ENCODE measurements around the gene SUGCT. TPM values are rescaled to one million over a fixed set of nuclear protein-coding genes. Genes with fewer than 3 reads are reported as not detected.

Gene SUGCT
- total and polyA plus RNA-seq, 7 donors = 2.4 to 7.3 (median 3.2) TPM

GRCh38 chr7:40629891-40630290, 495.1 kb downstream of the SUGCT start:
- Histone ChIP-seq H3K27me3 (ENCODE audit: insufficient read depth in 3 of 3, low read length in 2 of 3) (no peaks in the 10 kb centered on the region), H3K9me3 (no peaks in the 10 kb centered on the region), H3K27ac (no peak overlapping the region), H3K4me1 (no peaks in the 10 kb centered on the region), H3K36me3 (ENCODE audit: insufficient read depth in 1 of 2, low read depth in 1 of 2) (no peaks in the 10 kb centered on the region), H3K4me3 (no peak overlapping the region)
- intact Hi-C loops (cut with DNase I) = no loop called here
- no peak for ATAC-seq
- DNase-seq = no peak
- WGBS, 3 donors = 86 to 95% (median 89%) methylated on average over 5 of the region's 5 CpGs
- no peak for TF ChIP-seq CTCF (IDR thresholded peaks at IDR 0.05)

- Histone ChIP-seq H3K9me3 (no peaks in the 10 kb centered on the region), H3K4me1 (no peaks in the 10 kb centered on the region), H3K4me3 (no peak overlapping the region), H3K27ac (no peak overlapping the region), H3K27me3 (ENCODE audit: insufficient read depth in 3 of 3, low read length in 2 of 3) (no peaks in the 10 kb centered on the region), H3K36me3 (ENCODE audit: insufficient read depth in 1 of 2, low read depth in 1 of 2) (no peaks in the 10 kb centered on the region)
- no peak for DNase-seq
- no peak for ATAC-seq
- intact Hi-C loops (cut with DNase I) = no loop called here
- WGBS, 3 donors = 90 to 93% (median 93%) methylated on average over 8 of the region's 8 CpGs
- TF ChIP-seq CTCF (IDR thresholded peaks at IDR 0.05) = no peak
Measured at GRCh38 chr7:40634118-40634517, 499.3 kb downstream of the SUGCT start.

- no peak for TF ChIP-seq CTCF (IDR thresholded peaks at IDR 0.05)
- Histone ChIP-seq H3K27me3 (ENCODE audit: insufficient read depth in 3 of 3, low read length in 2 of 3) (no peaks in the 10 kb centered on the region), H3K4me1 (no peaks in the 10 kb centered on the region), H3K36me3 (ENCODE audit: insufficient read depth in 1 of 2, low read depth in 1 of 2) (no peaks in the 10 kb centered on the region), H3K9me3 (no peaks in the 10 kb centered on the region), H3K27ac (no peak overlapping the region), H3K4me3 (no peak overlapping the region)
- ATAC-seq (no peak), DNase-seq (no peak)
- intact Hi-C loops (cut with DNase I) = no loop called here
- 79 to 86% (median 79%) methylated on average over 7 of the region's 7 CpGs for WGBS, 3 donors
Measured at GRCh38 chr7:40638545-40639320, 503.9 kb downstream of the SUGCT start.

GRCh38 chr7:40640566-40640965, 505.8 kb downstream of the SUGCT start:
- no peak for ATAC-seq
- no peak overlapping the region for H3K27ac ChIP-seq
- H3K36me3 ChIP-seq (ENCODE audit: insufficient read depth in 1 of 2, low read depth in 1 of 2) = no peaks in the 10 kb centered on the region
- TF ChIP-seq CTCF (IDR thresholded peaks at IDR 0.05) = no peak
- intact Hi-C loops (cut with DNase I) = no loop called here
- no peaks in the 10 kb centered on the region for H3K9me3 ChIP-seq
- H3K4me3 ChIP-seq = no peak overlapping the region
- H3K27me3 ChIP-seq (ENCODE audit: insufficient read depth in 3 of 3, low read length in 2 of 3) = no peaks in the 10 kb centered on the region
- WGBS, 3 donors = 46 to 54% (median 49%) methylated on average over 3 of the region's 3 CpGs
- no peaks in the 10 kb centered on the region for H3K4me1 ChIP-seq
- DNase-seq = no peak

GRCh38 chr7:40641701-40642100, 506.9 kb downstream of the SUGCT start:
- no peaks in the 10 kb centered on the region for H3K36me3 ChIP-seq (ENCODE audit: insufficient read depth in 1 of 2, low read depth in 1 of 2)
- no peak for TF ChIP-seq CTCF (IDR thresholded peaks at IDR 0.05)
- no peaks in the 10 kb centered on the region for H3K9me3 ChIP-seq
- no peak overlapping the region for H3K27ac ChIP-seq
- no peak overlapping the region for H3K4me3 ChIP-seq
- H3K27me3 ChIP-seq (ENCODE audit: insufficient read depth in 3 of 3, low read length in 2 of 3) = no peaks in the 10 kb centered on the region
- WGBS, 3 donors = 37 to 52% (median 48%) methylated on average over 7 of the region's 7 CpGs
- DNase-seq = no peak
- no peak for ATAC-seq
- intact Hi-C loops (cut with DNase I) = no loop called here
- H3K4me1 ChIP-seq = no peaks in the 10 kb centered on the region
